HL-60 (cell line): ENCODE measurements around the gene SELENOP.

Experiments used
- DNase-seq, 2 experiments: peaks; one replicate each; pipeline ENCODE4 v3.0.0-alpha.2; 2010 to 2020; ENCODE audit warnings: low read depth in 1 of 2, low spot score in 1 of 2
- H3K27ac ChIP-seq: fragments of 250-450 bp; sonication (Bioruptor Pico); replicated peaks from 2 replicates; pipeline ENCODE4 v1.5.1; 2020; ENCODE audit warnings: mild to moderate bottlenecking, moderate library complexity
- H3K27me3 ChIP-seq: fragments of 250-450 bp; sonication (Bioruptor Pico); 2 replicates; pipeline ENCODE4 v1.5.1; 2021; ENCODE audit warnings: mild to moderate bottlenecking, moderate library complexity; ENCODE audit not compliant: insufficient read depth, poor library complexity, severe bottlenecking
- H3K4me3 ChIP-seq: replicated peaks from 2 replicates; pipeline ENCODE4 v1.5.1; 2011; ENCODE audit warnings: mild to moderate bottlenecking, control low read depth, low read length; ENCODE audit not compliant: insufficient read depth
- CTCF ChIP-seq: IDR thresholded peaks from one replicate; pipeline ENCODE4 v1.5.1; 2011; ENCODE audit warnings: low read length, control low read depth, inconsistent platforms; ENCODE audit not compliant: insufficient read depth
- GABPA ChIP-seq: IDR thresholded peaks from 2 replicates; pipeline ENCODE4 v1.6.1; 2012; ENCODE audit warnings: low read depth
- POLR2AphosphoS5 ChIP-seq: IDR thresholded peaks from 2 replicates; pipeline ENCODE4 v1.6.1; 2012; ENCODE audit warnings: low read depth
- REST ChIP-seq: IDR thresholded peaks from 2 replicates; pipeline ENCODE4 v1.6.1; 2012; ENCODE audit warnings: low read depth; ENCODE audit not compliant: insufficient replicate concordance
- SPI1 ChIP-seq: IDR thresholded peaks from 2 replicates; pipeline ENCODE4 v1.6.1; 2012; ENCODE audit warnings: low read depth, mild to moderate bottlenecking, borderline replicate concordance

Gene SELENOP

GRCh38 chr5:42753099-42753498 lies 58.6 kb downstream of the SELENOP start:
- Histone ChIP-seq H3K4me3 (no peak overlapping the region), H3K27ac (no peak overlapping the region), H3K27me3 (no peaks in the 10 kb centered on the region)
- DNase-seq: no peak
- no peak for TF ChIP-seq REST
- TF ChIP-seq GABPA: no peak

- Histone ChIP-seq H3K4me3 (no peak overlapping the region), H3K27me3 (no peaks in the 10 kb centered on the region), H3K27ac (no peak overlapping the region)
- TF ChIP-seq GABPA: no peak
- no peak for TF ChIP-seq SPI1
- no peak for TF ChIP-seq POLR2AphosphoS5
- DNase-seq: no peak
Observed at GRCh38 chr5:42751044-42751443, 60.6 kb downstream of the SELENOP start.

DNA sequence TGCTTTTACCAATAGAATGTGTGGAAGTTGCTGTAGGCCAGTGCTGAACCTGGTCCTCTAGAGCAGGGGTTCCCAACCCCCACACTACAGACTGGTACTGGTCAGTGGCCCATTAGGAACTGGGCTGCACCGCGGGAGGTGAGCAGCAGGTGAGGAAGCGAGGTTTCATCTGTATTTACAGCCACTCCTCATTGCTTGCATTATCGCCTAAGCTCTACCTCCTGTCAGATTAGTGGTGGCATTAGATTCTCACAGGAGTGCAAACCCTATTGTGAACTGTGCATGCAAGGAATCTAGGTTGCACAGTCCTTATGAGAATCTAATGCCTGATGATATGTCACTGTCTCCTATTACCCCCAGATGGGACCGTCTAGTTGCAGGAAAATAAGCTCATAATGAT lies 61.2 kb downstream of the SELENOP start:
- no peak for DNase-seq
- Histone ChIP-seq H3K4me3 (no peak overlapping the region), H3K27me3 (no peaks in the 10 kb centered on the region), H3K27ac (no peak overlapping the region)
- TF ChIP-seq GABPA (no peak), SPI1 (no peak), POLR2AphosphoS5 (no peak), CTCF (no peak), REST (no peak)
